Colonic mucosa (tissue), 4 donors: Measurements from ENCODE around the gene CLIP4. TPM values are rescaled to one million over a fixed set of nuclear protein-coding genes. Genes with fewer than 3 reads are reported as not detected.

Experiments used
- DNase-seq: peaks from one replicate; pipeline ENCODE4 v3.0.0-alpha.2; 2020
- H3K27ac ChIP-seq: fragments of 200-600 bp; one replicate; pipeline ENCODE4 v1.8.0; 2021
- H3K27me3 ChIP-seq: fragments of 200-600 bp; one replicate; pipeline ENCODE4 v1.8.0; 2021
- H3K36me3 ChIP-seq: fragments of 200-600 bp; one replicate; pipeline ENCODE4 v1.8.0; 2021
- H3K4me1 ChIP-seq: fragments of 200-600 bp; one replicate; pipeline ENCODE4 v1.8.0; 2021; ENCODE audit warnings: mild to moderate bottlenecking
- H3K4me3 ChIP-seq: fragments of 200-600 bp; one replicate; pipeline ENCODE4 v1.8.0; 2021
- H3K9ac ChIP-seq, 2 donors: one replicate each; pipeline ENCODE4 v1.7.0; 2013; ENCODE audit warnings: control low read depth in 2 of 2, low read depth in 2 of 2, low read length in 2 of 2
- H3K9me3 ChIP-seq: fragments of 200-600 bp; one replicate; pipeline ENCODE4 v1.8.0; 2021
- CTCF ChIP-seq: fragments of 200-600 bp; IDR thresholded peaks from one replicate; pipeline ENCODE4 v1.8.0; 2022; ENCODE audit warnings: antibody characterized with exemption, mild to moderate bottlenecking
- intact Hi-C: fragments of 100-400 bp; cut with DNase I; formaldehyde crosslinking; loops from one replicate; pipeline ENCODE4 v1.14.1; 2022
- total RNA-seq, 2 donors: library from RNA; stranded (reverse); fragmentation: NEBNext Ultra II Directional in 1 of 2; extraction: Animal tissue kit (Norgen Biotek cat#: 25700) in 1 of 2; gene quantifications; one replicate each; pipeline ENCODE4 v1.2.1, GENCODE V29; 2021
- donor health status: healthy.
- donor health status: DM: no; HTN: no; CAD: no.
- donor health status: DM: no; HTN: no; CAD: no.

The CLIP4 gene
- total RNA-seq, result 1 to 10 TPM; 2.1 to 7.7 TPM

DNA sequence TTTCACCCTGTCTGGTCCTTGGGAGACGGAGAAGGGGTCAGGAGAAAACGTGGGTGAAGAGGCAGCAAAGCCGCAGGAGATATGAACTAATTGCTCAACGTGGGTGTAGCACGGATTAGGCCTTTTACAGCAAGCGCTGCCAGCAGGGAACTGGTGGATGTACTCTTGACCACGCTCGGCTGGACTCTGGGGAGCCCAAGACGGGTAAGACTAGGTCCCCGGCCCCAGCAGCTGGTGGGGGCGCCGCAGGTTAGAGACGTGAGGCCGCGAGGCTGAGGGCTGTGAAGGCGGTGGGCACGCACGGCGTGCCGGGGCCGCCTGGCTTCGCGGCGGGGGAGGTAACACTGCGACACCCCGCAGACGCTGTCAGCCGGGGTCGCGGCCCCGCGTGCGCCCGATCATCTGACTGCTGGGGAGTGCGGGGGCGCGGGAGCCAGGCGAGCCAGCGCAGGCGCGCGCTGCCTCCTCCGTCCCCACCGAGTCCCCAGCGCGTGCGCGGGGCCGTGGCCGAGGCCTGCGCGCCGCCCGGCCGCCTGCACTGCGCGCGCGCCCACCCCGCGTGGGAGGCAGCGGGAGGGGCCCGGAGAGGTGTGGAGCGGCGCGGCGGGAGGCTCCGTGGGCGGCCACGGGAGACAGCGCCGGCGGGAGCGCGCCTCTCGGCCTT is at the start of gene CLIP4:
TSS of gene CLIP4 (plus strand) at position 470 of the 664 bp plus-strand sequence. CDS start 5,974 bp downstream, outside the sequence.
- H3K27ac ChIP-seq, result peak within 1 kb of the TSS; percentile 80
- no peaks in the 10 kb centered on the region for H3K9me3 ChIP-seq
- H3K27me3 ChIP-seq, result no peaks in the 10 kb centered on the region
- H3K4me1 ChIP-seq, result no peaks in the 10 kb centered on the region
- no peaks in the 10 kb centered on the region for H3K36me3 ChIP-seq
- TF ChIP-seq CTCF, result no peak
- intact Hi-C loops, result no loop called here
- H3K4me3 ChIP-seq, result peak within 1 kb of the TSS; percentile 55
- H3K9ac ChIP-seq, result peak within 1 kb of the TSS; percentile 73 to 78
- DNase-seq, result peak; percentile 27

DNA sequence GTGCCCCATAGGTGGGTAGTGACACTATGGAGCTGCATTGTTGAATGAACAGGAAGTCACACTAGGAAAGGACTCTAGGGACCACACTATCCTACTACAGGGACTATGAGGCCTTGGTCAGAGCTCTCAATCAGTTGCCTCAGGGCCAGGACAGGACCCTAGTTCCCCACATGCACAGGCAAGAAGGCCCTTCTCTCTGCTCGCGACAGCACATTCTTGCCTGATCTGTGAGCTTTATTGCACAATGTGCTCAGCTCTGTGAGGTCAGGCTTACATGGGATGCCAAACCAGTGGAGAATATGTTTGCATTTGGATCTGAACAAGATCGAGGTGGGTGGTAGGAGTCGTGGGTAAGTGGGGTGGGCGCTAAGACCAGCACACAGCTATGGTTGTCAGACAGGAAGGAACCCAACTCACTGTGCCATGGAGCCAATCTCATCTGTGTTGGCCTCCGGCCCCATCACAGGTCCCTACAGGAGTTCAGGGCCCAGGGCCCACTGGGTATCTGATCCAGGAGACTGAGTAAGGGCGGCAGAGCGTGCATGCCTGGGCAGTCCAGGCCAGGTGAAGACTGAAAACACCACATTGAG is 48.8 kb upstream of the CLIP4 start:
- no peak overlapping the region for H3K9ac ChIP-seq
- no peak for DNase-seq
- no peaks in the 10 kb centered on the region for H3K27me3 ChIP-seq
- no peak overlapping the region for H3K27ac ChIP-seq
- no peaks in the 10 kb centered on the region for H3K9me3 ChIP-seq
- H3K4me3 ChIP-seq, result no peak overlapping the region
- no peak for TF ChIP-seq CTCF
- H3K4me1 ChIP-seq, result no peaks in the 10 kb centered on the region
- intact Hi-C loops, result no loop called here
- no peaks in the 10 kb centered on the region for H3K36me3 ChIP-seq

GRCh38 chr2:29066997-29067605 is 48.1 kb upstream of the CLIP4 start:
- intact Hi-C loops, result no loop called here
- Histone ChIP-seq H3K27ac (no peak overlapping the region), H3K4me1 (no peaks in the 10 kb centered on the region)

GRCh38 chr2:29068513-29068912 is 46.7 kb upstream of the CLIP4 start:
- H3K4me1 ChIP-seq, result no peaks in the 10 kb centered on the region
- TF ChIP-seq CTCF, result no peak
- no peaks in the 10 kb centered on the region for H3K36me3 ChIP-seq
- DNase-seq, result no peak
- intact Hi-C loops, result no loop called here
- no peaks in the 10 kb centered on the region for H3K9me3 ChIP-seq
- H3K9ac ChIP-seq, result no peak overlapping the region
- no peak overlapping the region for H3K27ac ChIP-seq
- H3K27me3 ChIP-seq, result no peaks in the 10 kb centered on the region
- no peak overlapping the region for H3K4me3 ChIP-seq

More at GRCh38 chr2:29066997-29067605, 48.1 kb upstream of the CLIP4 start:
- Histone ChIP-seq H3K4me3 (no peak overlapping the region), H3K9ac (no peak overlapping the region), H3K36me3 (no peaks in the 10 kb centered on the region), H3K27me3 (no peaks in the 10 kb centered on the region), H3K9me3 (no peaks in the 10 kb centered on the region)
- no peak for TF ChIP-seq CTCF
- DNase-seq, result no peak

DNA sequence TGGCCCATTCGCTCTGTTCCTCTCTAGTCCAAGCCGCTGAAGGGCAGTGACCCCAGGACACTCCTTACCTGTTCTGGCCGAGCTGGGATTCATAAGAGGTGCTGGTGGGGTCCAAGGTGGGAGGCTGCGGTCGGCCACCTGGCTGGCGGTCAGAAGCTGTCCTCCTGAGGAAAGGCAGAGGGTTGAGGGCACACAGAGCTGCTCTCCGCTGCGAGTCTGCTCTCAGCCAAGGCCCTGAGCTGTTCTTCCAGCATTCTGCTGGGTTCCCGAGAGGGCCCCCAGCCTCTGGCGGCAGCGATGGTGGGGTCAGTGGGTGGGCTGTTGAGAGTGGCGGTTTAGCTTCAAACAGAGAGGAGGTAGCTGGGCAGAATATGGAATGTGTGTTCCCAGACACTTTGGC is 44.7 kb upstream of the CLIP4 start:
- no peak for TF ChIP-seq CTCF
- no peak overlapping the region for H3K4me3 ChIP-seq
- no peak overlapping the region for H3K9ac ChIP-seq
- H3K27me3 ChIP-seq, result no peaks in the 10 kb centered on the region
- intact Hi-C loops, result no loop called here
- H3K27ac ChIP-seq, result no peak overlapping the region
- no peak for DNase-seq
- no peaks in the 10 kb centered on the region for H3K9me3 ChIP-seq
- H3K36me3 ChIP-seq, result no peaks in the 10 kb centered on the region
- H3K4me1 ChIP-seq, result no peaks in the 10 kb centered on the region
